ENCODE results near the gene HSPB8.

HSPB8 gene

GRCh38 chr12:119171691-119172425 is 6.9 kb upstream of the HSPB8 start:
- no peak for DNase-seq

GRCh38 chr12:119175081-119175480 is 3.6 kb upstream of the HSPB8 start:
- no peak for DNase-seq

DNA sequence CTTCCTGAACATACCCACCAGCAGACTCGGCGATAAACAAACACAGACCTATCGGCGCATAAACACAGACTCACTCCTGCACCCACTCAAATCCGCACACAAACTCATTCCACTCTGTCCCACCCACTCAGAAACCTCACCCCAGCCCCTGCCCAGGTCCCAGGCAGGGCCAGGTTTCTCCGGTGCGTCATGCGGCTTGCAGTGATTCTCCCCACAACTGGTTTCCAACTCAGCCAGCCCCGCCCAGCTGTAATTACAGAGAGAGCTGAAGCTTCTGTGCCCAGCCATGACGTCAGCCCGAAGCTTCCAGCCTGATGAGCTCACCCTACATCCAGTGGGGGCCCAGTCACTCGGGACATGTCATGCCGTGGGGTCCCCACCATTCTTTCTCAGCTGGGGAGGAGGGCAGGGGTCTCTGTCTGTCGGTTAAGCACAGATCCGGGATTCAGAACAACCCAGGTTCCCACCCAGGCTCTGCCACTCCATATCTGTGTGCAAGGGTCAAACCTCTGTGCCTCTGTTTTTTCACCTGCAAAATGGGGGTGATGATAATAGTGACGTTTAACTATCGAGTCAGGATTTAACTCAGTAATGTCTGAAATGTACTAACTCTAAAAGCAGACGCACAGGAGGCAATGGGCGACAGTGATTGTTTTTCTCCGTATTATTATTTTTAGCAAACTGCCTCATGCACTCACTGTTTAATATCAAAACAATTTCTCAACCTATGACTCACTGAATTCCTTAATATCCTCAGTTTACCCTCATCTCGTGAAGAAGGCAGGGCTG is 2.3 kb upstream of the HSPB8 start:
- no peak for DNase-seq

- no peak for DNase-seq
Observed at GRCh38 chr12:119177056-119177325, 1.7 kb upstream of the HSPB8 start.

DNA sequence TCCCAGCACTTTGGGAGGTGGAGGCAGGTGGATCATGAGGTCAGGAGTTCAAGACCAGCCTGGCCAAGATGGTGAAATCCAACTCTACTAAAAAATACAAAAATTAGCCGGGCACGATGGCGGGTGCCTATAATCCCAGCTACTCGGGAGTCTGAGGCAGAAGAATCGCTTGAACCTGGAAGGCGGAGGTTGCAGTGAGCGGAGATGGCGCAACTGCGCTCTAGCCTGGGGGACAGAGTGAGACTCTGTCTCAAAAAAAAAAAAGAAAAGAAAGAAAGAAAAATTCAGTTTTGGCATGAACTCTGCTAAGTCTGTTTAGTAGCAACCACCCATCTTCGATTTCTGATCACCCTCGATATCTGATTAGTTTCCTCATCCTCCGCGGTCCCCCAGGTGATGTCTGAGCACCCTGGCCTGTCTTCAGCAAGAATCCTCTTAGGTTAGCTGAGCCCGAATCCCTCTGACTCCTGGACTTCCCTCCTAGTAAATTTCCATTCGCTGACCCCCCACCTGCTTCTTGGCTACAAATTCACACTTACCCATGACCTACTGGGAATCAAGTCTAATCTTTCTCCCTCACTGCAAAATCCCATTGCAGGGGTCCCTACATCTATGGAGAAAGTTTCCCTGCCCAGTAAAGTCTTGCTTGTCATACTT is 879 bp upstream of the HSPB8 start:
- DNase-seq: no peak

DNA sequence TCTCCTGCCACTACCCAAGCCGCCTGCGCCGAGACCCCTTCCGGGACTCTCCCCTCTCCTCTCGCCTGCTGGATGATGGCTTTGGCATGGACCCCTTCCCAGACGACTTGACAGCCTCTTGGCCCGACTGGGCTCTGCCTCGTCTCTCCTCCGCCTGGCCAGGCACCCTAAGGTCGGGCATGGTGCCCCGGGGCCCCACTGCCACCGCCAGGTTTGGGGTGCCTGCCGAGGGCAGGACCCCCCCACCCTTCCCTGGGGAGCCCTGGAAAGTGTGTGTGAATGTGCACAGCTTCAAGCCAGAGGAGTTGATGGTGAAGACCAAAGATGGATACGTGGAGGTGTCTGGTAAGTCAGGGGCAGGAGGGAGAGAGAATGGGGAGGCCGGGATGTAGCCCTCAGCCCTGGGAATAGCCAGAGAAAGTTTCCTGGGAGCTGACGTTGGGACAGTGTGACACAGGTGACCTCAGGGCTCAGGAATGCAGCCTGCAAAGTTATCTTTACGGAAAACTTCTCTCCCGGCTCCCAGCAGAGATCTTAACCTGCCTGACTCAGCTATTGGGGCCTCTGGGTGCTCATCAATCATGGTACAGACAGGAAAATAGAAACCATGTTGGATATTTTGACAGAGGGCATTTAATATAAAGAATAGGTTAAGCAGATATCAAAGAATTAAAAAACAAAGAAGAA is 747 bp downstream of the HSPB8 start:
- no peak for DNase-seq

GRCh38 chr12:119180380-119181040 is 1.8 kb downstream of the HSPB8 start:
- no peak for DNase-seq

- DNase-seq: no peak
Observed at GRCh38 chr12:119181202-119181601, 2.5 kb downstream of the HSPB8 start.

- DNase-seq: no peak
Observed at GRCh38 chr12:119181944-119182343, 3.2 kb downstream of the HSPB8 start.

DNA sequence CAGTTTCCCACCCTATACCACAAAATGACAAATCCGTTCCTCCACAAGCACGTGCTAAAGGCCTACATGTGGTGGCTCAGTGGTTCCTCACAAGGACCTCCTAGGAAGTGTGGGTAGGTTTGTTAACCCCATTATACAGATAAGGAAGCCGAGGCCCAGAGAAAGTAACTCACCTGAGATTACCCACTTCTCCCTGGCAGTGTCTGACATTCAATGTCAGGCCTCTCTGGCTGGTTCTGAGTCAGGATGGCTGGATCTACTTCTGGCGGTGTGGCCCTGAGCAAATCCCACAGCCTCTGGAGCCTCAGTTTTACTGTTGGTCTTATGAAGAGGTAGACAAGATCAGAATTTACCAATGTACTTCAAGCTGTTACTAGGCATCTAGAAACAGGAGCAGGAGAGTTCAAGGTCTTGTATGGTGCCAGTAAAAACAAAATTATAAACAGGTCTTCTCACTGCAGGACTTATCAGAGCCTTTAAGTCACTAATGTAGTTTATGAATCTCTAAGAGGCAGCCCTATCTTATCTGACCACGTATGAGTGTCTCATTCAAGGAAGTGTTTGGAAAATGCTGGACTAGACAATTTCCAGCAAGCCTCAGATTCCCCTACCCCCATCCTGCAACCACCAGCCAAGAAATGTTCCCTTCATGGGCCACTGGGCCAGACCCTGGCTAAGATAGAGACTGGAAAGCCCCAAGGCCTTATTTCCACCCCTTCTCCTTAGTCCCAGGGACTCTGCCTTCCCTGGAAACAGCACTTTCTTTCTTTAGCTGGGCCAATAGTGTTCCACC is 4.2 kb downstream of the HSPB8 start:
- DNase-seq: no peak

DNA sequence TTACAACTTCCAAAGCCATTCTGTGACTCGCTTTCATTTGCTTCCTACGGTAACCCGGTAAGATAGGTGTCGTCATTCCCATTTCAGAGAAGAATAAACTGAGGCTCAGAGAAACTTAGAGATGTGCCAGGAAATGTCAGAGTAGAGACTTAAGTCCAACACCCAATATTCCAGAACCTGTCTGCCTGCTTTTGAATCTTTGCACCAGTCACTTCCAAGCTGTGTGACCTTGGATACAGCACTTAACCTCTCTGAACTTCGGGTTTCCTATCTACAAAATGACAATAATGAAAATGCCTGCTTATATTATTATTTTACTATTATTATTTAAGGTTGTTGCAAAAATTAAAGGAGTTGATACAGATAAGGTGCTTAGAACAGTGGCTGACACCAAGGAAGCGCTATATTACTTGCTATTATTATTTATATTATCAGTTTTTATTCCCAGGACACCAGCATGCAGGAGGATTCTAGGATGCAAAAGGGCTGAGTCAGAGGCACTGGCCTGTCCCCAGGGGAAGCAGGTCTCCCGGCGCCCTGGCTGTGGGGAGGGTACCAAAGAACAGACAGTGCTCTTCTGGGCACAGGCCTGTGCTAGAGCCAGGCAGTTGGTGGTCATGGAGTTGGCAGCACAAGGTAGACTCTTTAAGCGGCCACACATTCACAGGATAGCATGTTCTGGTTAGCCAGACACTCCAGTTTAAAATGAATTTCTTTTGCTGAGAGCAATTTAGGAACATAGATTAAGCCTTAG is 5.4 kb downstream of the HSPB8 start:
- no peak for DNase-seq

GRCh38 chr12:119195256-119195655 is 16.5 kb downstream of the HSPB8 start:
- DNase-seq: no peak

DNA sequence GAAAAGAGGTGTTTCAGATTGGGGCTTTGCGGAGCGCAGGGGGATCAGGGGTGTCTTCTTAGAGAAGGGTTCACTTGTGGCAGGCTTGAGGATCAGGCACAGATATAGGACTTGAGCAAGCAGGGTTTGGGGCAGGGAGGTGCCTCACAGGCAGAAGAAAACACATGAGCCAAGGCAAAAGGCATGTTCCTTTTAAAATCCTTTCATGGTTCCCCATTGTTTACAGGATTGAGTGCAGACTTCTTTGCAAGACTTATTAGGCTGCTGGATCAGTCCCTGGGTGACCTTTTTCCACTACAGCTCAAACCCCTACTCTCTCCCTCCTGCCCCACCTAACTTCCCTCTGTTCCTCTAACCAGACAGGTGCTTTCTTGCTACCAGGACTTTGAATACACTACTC is 19.7 kb downstream of the HSPB8 start:
- DNase-seq: no peak

DNA sequence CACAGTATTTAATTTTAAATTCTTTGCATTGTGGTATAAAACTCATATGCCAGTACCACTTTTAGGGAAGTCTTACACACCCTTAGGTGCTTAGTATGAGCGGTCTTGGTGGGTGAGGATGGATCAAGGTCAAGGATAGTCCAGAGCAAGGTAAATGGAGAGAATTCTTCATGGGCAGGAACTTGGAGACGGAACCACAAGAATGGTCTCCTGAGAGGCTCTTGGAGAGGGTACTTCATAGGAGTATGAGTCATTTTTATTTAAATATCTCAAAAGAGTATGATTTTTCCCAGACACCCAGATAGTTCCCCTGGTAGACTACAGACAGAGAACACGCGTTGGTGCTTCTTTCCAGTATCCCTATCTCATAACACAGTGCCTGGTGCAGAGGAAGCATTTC is 21.9 kb downstream of the HSPB8 start:
- DNase-seq: no peak

DNA sequence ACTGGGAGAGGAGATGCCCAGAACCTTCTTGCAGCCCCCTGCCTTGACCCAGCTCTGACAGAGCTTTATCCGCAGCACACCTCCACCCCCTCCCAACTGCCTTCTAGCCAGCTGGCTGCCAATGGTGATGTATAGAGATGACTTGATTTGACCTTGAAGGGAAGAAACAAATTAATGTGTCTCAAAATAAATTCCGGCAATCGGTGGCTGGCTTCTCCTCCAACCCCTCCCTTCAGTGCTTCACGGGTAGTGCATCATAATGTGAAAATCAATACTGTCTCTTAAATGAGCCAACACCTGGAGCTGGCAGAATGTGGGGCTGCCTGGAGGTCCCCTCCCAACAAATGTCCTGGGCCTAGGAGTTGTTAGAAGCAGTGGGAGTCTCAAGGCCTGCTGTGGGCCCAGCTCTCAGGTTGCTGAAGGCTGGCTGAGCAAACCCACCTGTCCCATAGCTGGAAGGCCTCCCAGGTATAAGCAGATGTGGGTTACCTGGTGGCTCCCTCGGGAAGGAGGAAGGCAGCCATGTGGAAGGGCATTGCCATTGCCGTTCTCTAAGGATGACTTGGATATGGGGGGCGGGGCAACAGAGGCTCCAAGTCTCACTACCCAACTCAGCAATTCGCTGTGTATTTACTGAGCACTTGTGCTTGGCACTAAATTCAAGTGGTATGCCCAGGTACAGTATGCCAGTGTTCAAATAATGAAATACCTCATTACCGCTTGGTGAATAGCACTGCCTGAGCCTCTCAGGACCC is 23.2 kb downstream of the HSPB8 start:
- no peak for DNase-seq

DNA sequence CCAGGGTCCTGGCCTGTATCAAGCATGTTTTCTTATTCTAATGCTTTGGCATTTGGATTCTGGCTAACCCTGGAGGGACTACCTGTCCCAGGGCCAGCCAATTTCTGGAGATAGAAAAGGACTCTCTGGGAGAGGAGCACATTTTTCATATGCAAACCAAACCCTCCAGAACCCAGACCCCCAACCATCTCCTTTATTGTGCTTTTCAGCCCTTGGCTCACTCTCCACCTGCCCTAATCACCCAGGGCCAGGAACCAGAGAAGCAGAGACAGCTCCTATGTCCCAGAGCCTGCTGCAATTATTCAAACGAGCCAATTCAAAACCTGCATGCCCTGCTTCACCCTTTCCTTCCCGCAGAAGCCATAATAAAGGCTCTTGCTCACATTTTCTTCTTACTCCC is 23.8 kb downstream of the HSPB8 start:
- DNase-seq: no peak

DNA sequence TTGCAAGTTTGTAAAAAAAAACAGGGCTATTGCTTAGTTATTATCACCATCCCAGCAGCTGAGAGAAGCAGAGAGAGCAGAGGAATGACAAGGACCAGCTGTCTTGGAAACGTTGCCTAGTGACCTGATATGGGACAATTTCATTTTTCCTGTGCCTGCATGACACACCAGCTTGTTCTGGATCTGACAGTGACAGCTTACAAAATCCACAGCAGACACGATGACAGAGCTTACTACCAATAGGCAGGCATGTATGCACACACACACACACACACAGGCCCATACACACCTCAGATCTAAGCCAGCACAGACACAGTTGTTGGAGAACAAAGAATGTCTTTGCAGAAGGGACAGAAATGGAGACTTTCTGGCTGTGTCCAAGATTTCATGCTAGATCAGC is 25.4 kb downstream of the HSPB8 start:
- no peak for DNase-seq

DNA sequence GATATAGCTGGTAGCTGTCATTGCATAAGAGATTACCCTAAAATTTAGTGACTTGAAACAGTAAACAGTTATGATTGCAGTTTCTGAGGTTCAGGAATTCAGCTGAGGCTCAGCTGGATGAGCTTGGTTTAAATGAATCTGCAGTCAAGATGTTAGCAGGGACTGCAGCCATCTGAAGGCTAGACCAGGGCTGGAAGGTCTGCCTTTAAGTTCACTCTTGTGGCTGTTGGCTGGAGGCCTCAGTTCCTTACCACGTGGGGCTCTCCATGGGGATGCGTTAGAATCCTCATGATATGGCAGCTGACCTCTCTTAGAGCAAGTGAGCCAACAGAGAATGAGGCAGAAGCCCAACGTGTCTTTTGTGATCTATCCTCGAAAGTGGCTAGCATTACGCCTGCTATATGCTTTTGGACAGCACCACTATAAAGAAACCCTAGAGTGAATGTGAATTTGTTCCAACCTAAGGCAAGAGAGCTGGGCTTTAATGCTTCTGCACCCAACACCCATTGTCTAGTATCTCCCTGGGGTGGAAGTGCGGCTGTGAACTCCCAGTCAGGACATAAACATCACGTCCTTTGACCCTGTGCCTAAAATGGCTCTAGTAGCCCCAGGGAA is 26.0 kb downstream of the HSPB8 start:
- no peak for DNase-seq

DNA sequence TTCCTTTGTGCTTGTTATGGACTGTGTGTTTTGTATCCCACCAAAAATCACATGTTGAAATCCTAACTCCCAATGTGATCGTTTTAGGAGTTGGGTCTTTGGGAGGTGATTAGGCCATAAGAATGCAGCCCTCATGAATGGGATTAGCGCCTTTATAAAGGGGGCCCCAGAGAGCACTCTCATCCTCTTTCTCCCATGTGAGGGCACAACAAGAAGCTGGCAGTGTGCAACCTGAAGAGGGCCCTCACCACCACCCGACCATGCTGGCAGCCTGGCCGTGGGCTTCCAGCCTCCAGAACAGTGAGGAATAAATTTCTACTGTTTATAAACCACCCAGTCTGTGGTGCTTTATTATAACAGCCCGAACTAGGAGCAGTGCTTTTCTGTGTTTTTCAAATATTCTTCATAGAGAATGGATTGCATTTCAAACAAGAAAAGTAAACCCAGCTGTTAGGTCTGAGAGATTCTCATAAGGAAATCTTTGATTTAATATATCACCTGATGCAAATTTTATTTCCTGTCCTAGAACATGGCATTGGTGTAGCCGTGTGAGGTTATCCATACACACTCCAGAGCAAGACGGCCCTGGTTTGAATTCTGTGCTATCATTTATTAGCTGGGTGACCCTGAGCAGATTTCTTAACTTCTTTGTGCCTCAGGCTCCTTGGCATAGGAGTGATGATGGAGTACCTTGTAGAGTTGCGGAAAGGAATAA is 27.8 kb downstream of the HSPB8 start:
- no peak for DNase-seq
